MCF 10A (cell line): ENCODE data around the gene CBARP. TPM values are rescaled to one million over a fixed set of nuclear protein-coding genes. Genes with fewer than 3 reads are reported as not detected.

Experiments
- BruUV-seq: library from RNA; stranded (reverse); fragments of 400-500 nt; replicated peaks from 2 replicates; lab custom pipeline; 2021; lab: Mats Ljungman, UMichigan
- CTCF ChIA-PET: fragments of 300-600 bp; sonication (Branson Sonifier 250); formaldehyde crosslinking; extraction: SDS; loops from one replicate; lab custom pipeline; 2021; ENCODE audit warnings: antibody characterized with exemption, inconsistent platforms; lab: Yijun Ruan, JAX
- POLR2A ChIA-PET: fragments of 300-600, 350-650 bp; sonication (Branson Sonifier 250); formaldehyde crosslinking; extraction: SDS; loops from one replicate; lab custom pipeline; 2020; ENCODE audit warnings: antibody characterized with exemption, inconsistent platforms; lab: Yijun Ruan, JAX
- DNase-seq: peaks from one replicate; pipeline ENCODE4 v3.0.0-alpha.2; 2018; ENCODE audit not compliant: unreplicated experiment
- H3K27ac Mint-ChIP-seq: one replicate; pipeline ENCODE4 v1.8.0; 2022; ENCODE audit warnings: mild to moderate bottlenecking, low read depth, mixed read lengths; ENCODE audit not compliant: unreplicated experiment
- H3K27me3 Mint-ChIP-seq: one replicate; pipeline ENCODE4 v1.8.0; 2022; ENCODE audit warnings: mixed read lengths; ENCODE audit not compliant: insufficient read depth, unreplicated experiment
- H3K36me3 Mint-ChIP-seq: one replicate; pipeline ENCODE4 v1.8.0; 2022; ENCODE audit warnings: mild to moderate bottlenecking, moderate library complexity, mixed read lengths; ENCODE audit not compliant: insufficient read depth, unreplicated experiment
- H3K4me1 Mint-ChIP-seq: one replicate; pipeline ENCODE4 v1.8.0; 2022; ENCODE audit warnings: mixed read lengths; ENCODE audit not compliant: insufficient read depth, unreplicated experiment
- H3K4me3 Mint-ChIP-seq: one replicate; pipeline ENCODE4 v1.8.0; 2022; ENCODE audit warnings: mild to moderate bottlenecking, moderate library complexity, mixed read lengths; ENCODE audit not compliant: unreplicated experiment
- H3K9me3 Mint-ChIP-seq: one replicate; pipeline ENCODE4 v1.8.0; 2022; ENCODE audit warnings: mixed read lengths; ENCODE audit not compliant: unreplicated experiment
- intact Hi-C: fragments of 100-400 bp; cut with micrococcal nuclease; formaldehyde crosslinking; loops from 2 replicates; pipeline ENCODE4 v1.14.1; 2022
- total RNA-seq: library from RNA; stranded (reverse); gene quantifications from 2 replicates; pipeline ENCODE4 v1.2.3, GENCODE V29; 2022
- TF ChIP-seq, protein P1 (sequence below): fragments of 200-600 bp; IDR thresholded peaks from one replicate; pipeline ENCODE4 v1.8.0; 2022; ENCODE audit warnings: antibody characterized with exemption, mild to moderate bottlenecking; ENCODE audit not compliant: unreplicated experiment

CBARP gene
- total RNA-seq, 1 experiment from 2014 or later: 7.0 TPM

DNA sequence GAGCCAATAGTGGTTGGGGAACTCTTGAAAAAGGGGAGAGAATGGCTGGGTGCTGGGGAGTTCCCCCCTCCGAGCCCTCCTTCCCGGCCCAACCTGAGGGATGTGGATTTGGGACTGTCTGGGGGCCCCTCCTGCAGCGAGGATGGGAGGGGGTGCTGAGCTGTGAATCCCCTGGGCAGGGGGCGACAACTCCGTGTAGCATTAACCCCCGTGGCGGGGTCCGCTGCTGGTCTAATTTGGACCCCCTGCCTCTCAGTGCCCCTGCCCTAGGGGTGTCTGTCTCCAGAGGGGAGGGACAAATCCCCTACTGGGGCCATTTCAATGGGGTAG lies 20.3 kb upstream of the CBARP start:
- intact Hi-C loops: no loop called here
- H3K36me3 Mint-ChIP-seq: peaks cover 69% of the 10 kb centered on the region
- H3K4me1 Mint-ChIP-seq: peaks cover 34% of the 10 kb centered on the region
- H3K27ac Mint-ChIP-seq: peak overlapping the region; percentile 92
- DNase-seq: no peak
- TF ChIP-seq, protein P1, sequence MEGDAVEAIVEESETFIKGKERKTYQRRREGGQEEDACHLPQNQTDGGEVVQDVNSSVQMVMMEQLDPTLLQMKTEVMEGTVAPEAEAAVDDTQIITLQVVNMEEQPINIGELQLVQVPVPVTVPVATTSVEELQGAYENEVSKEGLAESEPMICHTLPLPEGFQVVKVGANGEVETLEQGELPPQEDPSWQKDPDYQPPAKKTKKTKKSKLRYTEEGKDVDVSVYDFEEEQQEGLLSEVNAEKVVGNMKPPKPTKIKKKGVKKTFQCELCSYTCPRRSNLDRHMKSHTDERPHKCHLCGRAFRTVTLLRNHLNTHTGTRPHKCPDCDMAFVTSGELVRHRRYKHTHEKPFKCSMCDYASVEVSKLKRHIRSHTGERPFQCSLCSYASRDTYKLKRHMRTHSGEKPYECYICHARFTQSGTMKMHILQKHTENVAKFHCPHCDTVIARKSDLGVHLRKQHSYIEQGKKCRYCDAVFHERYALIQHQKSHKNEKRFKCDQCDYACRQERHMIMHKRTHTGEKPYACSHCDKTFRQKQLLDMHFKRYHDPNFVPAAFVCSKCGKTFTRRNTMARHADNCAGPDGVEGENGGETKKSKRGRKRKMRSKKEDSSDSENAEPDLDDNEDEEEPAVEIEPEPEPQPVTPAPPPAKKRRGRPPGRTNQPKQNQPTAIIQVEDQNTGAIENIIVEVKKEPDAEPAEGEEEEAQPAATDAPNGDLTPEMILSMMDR: no peak
- H3K27me3 Mint-ChIP-seq: no peaks in the 10 kb centered on the region
- H3K4me3 Mint-ChIP-seq: no peak overlapping the region
- POLR2A ChIA-PET: interaction anchor here (0.8 to 1.7 kb wide), 3 partner anchors 8 to 154 kb away, joined by 3 to 6 read pairs (median 5); partner anchors contain the start of gene GPX4
- BruUV-seq: TSS peak; percentile 17
- CTCF ChIA-PET: interaction anchor here (0.6 to 2.7 kb wide), 2 partner anchors 8 to 11 kb away, joined by 3 to 11 read pairs; no protein-coding TSS in a partner anchor
- H3K9me3 Mint-ChIP-seq: no peaks in the 10 kb centered on the region

- BruUV-seq: no TSS peak
- CTCF ChIA-PET: interaction anchor here (2.7 kb wide), 1 partner anchor 9 kb away, joined by 11 read pairs; no protein-coding TSS in a partner anchor
- TF ChIP-seq, protein P1: no peak
- Mint-ChIP-seq H3K9me3 (no peaks in the 10 kb centered on the region), H3K4me1 (peaks cover 29% of the 10 kb centered on the region), H3K27me3 (no peaks in the 10 kb centered on the region), H3K36me3 (peaks cover 73% of the 10 kb centered on the region), H3K4me3 (no peak overlapping the region), H3K27ac (no peak overlapping the region)
- DNase-seq: no peak
- intact Hi-C loops: no loop called here
- POLR2A ChIA-PET: interaction anchor here (0.8 to 3.2 kb wide), 4 partner anchors 9 to 153 kb away, joined by 3 to 23 read pairs (median 8); partner anchors contain the start of genes CIRBP and GPX4
Measured at GRCh38 chr19:1257475-1258162, 19.8 kb upstream of the CBARP start.

DNA sequence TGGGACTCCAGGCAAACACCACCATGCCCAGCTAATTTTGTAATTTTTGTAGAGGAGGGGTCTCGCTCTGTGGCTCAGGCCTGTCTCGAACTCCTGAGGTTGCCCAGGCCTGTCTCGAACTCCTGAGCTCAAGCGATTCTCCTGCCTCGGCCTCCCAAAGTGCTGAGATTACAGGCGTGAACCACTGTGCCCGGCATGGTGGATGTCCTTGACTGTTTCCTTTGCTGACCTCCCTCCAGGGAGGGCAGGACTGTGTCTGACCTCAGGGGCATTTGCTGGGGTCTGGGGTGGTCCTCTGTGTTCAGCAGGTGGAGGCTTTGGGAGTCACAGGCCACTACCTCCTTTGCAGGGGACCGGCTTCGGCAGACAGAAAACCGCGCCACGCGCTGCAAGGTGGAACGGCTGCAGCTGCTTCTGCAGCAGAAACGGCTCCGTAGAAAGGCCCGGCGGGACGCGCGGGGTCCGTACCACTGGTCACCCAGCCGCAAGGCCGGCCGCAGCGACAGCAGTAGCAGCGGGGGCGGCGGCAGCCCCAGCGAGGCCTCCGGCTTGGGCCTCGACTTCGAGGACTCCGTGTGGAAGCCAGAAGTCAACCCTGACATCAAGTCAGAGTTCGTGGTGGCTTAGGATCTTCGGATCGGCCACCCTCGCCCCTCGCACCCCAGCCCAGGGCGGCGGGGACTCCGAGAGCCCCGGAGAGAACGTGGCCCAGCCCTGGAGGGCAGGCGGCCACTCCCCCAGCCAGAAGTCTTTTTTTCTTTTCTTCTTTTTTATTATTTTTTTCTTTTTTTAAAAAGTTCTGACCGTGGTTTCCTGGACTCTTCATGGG lies 19.1 kb upstream of the CBARP start:
- intact Hi-C loops: no loop called here
- H3K9me3 Mint-ChIP-seq: no peaks in the 10 kb centered on the region
- POLR2A ChIA-PET: interaction anchor here (3.0 to 3.2 kb wide), 2 partner anchors 9 to 12 kb away, joined by 11 to 23 read pairs; partner anchors contain the start of gene CIRBP
- no peak for DNase-seq
- H3K36me3 Mint-ChIP-seq: peaks cover 80% of the 10 kb centered on the region
- no TSS peak for BruUV-seq
- CTCF ChIA-PET: interaction anchor here (2.7 kb wide), 1 partner anchor 10 kb away, joined by 11 read pairs; no protein-coding TSS in a partner anchor
- H3K27ac Mint-ChIP-seq: no peak overlapping the region
- no peak overlapping the region for H3K4me3 Mint-ChIP-seq
- TF ChIP-seq, protein P1: no peak
- H3K27me3 Mint-ChIP-seq: no peaks in the 10 kb centered on the region
- H3K4me1 Mint-ChIP-seq: peaks cover 22% of the 10 kb centered on the region
